ENCODE results near the gene THADA.
"Not testable (repeated sequence)": the region's sequence is repeated elsewhere in the genome, so short reads cannot be mapped to it uniquely, and the experiment has no call there.

THADA gene, protein sequence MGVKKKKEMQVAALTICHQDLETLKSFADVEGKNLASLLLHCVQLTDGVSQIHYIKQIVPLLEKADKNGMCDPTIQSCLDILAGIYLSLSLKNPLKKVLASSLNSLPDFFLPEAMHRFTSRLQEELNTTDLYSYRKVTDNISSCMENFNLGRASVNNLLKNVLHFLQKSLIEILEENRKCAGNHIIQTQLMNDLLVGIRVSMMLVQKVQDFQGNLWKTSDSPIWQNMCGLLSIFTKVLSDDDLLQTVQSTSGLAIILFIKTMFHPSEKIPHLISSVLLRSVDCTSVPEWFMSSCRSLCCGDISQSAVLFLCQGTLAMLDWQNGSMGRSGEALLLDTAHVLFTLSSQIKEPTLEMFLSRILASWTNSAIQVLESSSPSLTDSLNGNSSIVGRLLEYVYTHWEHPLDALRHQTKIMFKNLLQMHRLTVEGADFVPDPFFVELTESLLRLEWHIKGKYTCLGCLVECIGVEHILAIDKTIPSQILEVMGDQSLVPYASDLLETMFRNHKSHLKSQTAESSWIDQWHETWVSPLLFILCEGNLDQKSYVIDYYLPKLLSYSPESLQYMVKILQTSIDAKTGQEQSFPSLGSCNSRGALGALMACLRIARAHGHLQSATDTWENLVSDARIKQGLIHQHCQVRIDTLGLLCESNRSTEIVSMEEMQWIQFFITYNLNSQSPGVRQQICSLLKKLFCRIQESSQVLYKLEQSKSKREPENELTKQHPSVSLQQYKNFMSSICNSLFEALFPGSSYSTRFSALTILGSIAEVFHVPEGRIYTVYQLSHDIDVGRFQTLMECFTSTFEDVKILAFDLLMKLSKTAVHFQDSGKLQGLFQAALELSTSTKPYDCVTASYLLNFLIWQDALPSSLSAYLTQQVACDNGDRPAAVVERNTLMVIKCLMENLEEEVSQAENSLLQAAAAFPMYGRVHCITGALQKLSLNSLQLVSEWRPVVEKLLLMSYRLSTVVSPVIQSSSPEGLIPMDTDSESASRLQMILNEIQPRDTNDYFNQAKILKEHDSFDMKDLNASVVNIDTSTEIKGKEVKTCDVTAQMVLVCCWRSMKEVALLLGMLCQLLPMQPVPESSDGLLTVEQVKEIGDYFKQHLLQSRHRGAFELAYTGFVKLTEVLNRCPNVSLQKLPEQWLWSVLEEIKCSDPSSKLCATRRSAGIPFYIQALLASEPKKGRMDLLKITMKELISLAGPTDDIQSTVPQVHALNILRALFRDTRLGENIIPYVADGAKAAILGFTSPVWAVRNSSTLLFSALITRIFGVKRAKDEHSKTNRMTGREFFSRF (N-terminal part only)

DNA sequence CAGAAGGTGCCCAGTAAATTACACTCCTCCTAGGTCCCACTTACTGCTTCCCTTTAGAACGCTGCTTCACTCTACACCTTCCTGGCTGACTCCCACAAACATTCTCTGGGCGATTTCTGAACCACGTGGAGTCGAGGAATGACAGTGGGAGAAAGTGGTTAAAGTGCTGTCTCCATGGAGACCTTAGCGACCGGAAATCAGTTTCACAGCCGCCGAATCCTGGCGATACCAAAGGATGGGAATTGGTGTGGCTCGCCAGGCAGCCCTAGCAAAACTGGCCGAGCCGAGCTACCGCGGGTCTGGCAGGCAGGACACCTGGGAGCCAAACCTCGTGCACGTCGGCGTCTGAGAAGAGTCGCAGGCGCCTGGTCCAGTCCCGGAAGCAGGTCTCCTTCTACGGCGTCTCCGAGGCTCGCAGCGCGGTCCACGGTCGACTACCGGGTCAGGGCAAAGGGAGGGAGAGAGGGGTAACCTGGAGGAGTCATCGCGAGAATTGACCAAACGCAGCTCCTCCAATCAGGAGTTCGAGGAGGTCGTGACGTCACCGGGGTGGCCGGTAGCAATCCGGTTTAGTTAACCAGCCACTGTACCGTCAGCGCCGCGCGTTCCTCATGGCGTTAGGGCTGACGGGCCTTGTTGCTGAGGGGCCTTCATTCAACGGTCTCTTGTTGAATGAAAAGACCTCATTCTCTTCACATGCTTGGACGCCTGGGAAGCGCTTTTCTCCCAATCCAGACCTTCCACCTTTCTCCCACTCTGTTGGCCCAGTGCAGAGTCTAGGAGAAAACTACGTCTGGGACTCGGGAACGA, at the start of gene THADA:
Gene THADA, minus strand, starts transcription at position 436 of the 810 bp plus-strand sequence. CDS start 3,646 bp downstream, outside the sequence.
- peak; percentile 86 to 89 (median 88) for DNase-seq

DNA sequence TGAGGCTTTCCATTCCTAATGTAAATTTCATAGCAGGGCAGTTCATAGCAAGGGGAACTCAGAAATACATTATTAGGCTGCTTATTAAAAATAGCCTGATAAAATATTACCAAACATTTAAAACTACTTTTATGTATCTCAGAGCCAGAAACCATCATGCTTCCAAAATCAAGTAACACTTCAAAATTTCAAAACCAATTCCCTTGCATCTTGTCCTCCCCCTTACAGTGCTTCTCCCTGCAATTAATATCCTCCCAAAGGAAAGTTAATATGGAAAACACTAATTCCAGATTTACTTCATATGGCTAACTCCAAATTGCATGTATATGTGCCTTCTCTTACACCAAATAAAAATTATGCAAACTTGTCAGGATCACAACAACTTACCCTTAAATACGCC, 47.8 kb upstream of the THADA start:
- DNase-seq: no peak

DNA sequence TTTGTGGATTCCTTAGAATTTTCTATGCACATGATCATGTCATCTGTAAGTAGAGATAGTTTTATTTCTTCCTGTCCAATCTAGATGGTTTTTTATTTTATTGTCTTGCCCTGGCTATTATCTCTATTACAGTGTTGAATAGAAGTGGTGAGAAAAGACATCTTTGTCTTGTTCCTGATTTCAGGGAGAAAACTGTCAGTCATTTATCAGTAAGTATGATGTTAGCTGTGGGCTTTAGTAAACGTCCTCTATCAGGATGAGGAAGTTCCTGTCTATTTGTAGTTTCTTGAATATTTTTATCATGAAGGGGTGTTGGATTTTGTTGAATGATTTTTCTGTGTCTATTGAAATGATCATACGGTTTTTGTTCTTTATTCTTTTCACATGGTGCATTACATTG, 46.5 kb upstream of the THADA start:
- no peak for DNase-seq

DNA sequence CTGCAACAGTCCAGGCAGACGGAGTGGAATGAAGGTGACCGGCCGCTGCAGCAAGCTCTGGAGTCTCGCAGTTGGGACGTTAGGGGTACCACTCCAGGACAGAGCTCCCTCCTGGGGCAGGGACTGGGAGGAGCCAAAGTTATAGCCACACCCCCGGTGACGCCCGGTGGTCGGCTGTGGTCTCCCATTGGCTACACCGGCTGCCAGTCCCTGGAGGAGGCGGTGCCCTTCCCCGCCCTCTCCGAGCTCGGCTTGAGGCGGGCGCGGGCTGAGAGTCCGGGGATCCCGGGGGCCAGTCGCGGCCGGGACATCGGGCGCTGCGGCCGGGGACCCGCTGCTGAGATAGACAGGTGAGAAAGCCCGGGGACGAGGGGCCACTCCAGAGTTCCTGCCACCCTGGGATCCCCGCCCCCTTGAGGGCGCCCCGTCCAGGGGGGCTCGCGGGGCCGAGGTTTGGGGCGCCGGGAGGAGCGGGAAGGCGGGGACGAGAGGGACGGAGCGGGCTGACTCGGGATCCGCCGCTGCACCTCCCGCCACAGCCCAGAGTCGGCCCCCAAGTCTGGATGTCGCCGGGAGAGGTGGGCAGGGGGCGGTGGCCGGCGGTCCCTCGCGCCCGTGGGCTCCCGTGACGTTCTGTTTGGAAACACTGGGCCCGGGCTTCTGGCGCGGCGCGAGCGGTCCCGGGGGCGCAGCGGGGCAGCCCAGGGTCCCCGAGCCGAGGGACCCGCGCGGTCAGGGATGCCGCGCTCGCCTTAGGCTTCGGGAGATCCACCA, 41.4 kb upstream of the THADA start, which contains the start of gene PLEKHH2:
Gene PLEKHH2, plus strand, starts transcription at position 231 of the 774 bp plus-strand sequence. CDS start 7,414 bp downstream, outside the sequence.
- DNase-seq: peak; percentile 68 to 83 (median 76)

DNA sequence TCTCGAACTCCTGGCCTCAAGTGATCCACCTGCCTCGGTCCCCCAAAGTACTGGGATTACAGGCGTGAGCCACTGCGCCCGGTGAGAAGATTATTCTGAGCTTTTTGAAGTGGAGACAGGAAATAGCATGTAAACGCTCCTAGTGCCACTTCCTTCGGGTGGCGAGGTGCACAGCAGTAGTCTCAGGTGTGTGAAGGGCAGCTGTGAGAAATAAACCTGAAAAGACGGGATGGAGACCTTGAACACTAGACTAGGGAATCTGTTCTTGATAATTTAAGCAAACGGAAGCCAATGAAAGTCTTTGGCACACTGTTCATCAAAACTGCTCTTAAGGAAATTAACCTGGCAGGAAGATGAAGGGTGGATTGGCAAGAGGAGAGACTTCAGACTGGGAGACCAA, 40.8 kb upstream of the THADA start:
- DNase-seq: peak in 2 of 4 experiments; percentile 10 to 13

DNA sequence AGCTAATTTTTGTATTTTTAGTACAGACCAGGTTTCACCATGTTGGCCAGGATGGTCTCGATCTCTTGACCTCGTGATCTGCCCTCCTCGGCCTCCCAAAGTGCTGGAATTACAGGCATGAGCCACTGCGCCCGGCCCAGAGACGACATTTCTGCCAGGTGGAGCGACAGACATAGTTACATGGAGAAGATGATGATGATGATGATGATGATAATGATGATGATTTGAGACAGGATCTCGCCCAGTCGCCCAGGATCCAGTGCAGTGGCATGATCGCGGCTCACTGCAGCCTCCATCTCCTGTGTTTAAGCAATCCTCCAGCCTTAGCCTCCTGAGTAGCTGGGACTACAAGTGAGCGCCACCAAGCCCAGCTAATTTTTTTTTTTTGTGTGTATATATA, 40.3 kb upstream of the THADA start:
- not testable (repeated sequence) for DNase-seq

DNA sequence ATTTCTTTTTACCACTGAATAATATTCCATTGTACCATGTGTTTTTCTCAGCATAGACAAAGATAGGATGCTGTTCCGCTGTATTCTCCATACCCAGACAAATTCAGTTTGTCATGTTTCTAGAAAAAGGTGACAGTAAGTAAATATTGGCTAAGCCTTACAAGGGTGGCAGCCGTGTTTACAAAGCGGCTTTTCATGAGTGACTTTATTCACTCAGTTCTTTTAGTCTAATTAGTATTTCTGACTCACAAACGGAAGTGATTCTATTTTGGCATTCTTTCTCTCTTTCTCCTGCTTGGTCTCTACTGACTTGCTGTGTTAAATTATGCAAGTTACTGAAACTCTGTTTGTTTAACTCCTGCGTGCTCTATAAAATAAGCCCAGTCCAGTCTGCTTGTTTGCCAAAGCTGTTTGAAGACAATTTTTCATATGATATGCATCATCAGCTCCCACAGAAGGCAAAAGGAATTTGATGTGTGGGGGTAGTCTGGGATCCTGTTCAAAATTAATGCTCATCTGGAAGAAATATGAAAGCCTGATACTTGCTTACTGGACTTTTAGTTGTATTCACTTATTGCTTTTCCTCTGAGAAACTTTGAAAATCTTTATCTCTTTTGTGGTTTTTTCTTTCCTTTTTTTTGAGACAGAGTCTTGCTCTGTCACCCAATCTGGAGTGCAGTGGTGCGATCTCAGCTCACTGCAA, 38.9 kb upstream of the THADA start:
- no peak for DNase-seq

DNA sequence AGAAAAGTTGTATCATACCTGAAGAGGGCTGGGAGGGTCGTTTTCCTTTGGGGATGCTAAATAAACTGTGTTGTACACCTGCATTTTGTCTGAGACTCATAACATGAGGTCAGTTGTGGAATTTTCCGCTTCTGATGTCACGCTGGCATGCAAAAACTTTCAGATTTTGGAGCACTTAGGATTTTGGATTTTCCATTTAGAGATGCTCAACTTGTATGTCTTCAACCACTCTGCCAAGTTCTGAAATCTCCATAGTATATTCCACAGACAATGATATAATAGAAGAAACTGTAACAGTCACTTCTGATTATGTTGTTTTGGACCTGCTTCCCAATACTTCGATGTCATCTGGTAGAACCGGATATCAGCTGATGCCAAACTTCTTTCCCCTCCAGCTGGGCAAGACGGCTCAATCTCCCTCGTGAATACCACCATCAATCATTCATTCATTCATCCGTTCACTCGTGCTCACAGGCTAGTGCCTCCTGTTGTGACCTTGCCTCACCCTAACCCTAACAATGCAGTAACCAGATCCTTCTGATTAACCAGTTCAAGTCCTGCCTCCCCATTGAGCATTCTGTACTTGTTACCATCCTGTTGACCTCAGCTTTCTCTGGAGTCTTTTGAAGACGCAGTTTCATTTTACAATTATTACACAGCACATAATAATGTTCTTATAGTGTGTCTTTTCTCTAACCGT, 35.9 kb upstream of the THADA start:
- no peak for DNase-seq

DNA sequence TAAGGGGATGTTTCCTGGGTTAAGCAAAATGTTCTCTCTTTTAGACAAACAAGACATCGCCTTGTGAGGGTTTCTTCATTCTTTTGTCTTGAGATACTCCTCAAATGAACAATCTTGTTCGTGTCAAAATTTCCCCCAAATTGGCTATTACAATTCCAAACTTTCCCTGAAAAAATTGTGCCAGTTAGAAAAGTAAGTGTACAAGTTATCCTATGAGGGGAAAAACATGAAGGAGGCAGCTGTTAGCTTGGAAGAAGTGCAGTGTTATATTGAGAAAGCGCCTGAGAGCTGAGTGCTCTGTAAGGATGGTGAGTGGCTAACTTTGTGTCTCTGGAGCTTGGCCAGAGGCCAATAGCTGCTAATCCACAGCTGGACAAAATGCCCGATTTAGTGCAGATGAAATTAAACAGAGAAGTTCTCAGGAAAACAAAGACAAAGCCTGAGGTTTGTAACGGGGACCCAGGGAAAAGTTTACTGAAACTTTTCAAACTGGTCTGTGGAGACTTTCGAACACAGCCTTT, 27.2 kb upstream of the THADA start:
- DNase-seq: no peak

DNA sequence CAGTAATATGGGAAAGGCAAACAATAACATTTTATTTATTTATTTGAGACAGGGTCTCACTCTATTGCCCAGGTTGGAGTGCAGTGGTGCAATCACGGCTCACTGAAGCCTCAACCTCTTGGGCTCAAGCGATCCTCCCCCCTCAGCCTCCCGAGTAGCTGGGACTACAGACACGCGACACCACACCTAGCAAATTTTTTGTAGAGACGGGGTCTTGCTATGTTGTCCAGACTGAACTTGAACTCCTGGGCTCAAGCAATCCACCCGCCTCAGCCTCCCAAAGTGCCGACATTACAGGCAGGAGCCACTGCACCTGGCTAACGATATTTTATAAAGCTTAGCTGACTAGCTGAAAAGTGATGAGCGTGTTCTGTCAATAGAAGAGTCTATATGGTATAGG, 23.7 kb upstream of the THADA start:
- no peak for DNase-seq

DNA sequence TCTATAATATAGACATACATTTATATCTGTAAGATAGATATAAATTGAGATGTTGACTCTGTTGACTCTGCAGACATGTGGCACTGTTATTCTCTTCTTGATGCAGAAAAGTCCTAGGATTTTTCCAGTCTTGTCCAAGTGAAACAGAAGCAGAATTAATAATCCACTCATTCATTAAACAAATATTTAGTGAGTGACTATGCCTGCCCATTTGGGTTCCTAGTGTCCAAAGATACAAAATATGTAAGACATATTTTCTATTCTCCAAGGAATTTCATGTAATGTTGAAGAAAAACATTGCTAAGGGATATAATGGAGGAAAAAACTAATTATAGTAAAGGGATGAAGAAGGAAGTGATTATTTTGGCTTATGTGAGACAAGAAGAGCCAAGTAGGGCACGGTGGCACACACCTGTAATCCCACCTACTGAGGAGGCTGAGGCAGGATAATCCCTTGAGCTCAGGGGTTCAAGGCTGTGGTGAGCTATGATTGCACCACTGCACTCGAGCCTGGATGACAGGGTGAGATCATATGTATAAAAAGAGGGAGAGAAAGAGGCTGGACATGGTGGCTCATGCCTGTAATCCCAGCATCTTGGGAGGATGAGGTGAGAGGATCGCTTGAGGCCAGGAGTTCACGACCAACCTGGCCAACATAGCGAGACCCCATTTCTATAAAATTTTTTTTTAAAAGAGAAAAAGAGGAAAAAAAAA, 21.3 kb upstream of the THADA start:
- DNase-seq: no peak

DNA sequence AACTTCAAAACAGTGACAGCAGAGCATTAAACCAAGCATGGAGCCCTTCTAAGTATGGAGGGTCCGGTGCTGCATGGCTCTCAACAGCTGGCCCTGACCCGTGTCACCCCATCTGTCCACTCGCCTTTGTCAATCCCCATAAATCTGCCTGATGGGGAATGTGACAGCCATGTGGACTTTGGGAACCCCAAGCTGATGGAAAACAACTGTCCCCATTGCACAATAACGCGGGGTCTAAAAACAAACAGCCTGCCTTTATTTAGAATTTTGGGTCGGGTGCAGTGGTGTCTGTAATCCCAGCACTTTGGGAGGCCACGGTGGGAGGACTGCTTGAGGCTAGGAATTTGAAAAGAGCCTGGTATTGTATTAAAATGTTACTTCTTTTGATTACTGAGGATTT, 17.1 kb upstream of the THADA start:
- no peak for DNase-seq

DNA sequence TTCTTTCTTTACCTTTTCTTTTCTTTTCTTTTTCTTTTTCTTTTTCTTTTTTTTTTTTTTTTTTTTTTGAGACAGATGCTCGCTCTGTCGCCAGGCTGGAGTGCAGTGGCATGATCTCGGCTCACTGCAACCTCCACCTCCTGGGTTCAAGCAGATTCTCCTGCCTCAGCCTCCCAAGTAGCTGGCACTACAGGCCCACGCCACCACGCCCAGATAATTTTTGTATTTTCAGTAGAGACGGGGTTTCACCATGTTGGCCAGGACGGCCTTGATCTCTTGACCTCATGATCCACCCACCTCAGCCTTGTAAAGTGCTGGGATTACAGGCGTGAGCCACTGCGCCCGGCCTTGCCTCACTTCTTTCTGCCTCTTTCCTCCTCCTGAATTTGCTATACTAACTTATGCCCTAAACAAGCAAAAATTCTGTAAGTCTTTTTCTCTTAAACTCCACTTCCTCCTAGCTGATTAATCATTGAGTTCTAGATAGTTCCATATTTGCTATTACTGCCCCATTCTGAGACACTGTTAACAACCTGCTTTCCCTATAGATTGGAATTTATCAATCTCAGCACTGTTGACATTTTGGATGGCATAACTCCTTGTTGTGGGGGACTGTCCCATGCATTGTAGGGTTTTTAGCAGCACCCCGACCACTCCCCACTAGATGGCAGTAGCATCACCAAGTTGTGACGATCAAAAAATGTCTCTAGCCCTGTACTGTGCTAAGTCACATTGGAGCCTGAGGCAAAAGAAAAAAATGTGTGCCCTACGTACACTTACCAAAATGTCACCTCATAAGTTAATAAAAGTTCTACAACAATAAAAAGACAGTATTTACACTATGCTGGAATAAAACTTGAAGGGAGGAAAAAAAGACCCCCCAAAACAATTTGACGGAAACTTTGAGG, 16.4 kb upstream of the THADA start:
- peak; percentile 19 to 44 (median 24) for DNase-seq

DNA sequence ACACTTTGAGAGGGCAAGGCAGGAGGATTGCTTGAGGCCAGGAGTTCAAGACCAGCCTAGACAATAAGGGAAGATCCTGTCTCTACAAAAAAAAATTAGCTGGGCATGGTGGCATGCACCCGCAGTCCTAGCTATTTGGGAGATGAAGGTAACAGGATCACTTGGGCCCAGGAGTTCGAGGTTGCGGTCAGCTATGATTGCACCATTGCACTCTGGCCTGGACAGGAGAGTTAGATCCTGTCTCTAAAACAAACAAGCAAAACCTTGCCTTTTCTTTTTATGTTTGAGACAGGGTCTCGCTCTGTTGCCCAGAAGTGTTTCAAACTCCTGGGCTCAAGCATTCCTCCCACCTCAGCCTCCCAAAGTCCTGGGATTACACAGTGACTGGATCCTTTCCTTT, 14.5 kb upstream of the THADA start:
- no peak for DNase-seq

DNA sequence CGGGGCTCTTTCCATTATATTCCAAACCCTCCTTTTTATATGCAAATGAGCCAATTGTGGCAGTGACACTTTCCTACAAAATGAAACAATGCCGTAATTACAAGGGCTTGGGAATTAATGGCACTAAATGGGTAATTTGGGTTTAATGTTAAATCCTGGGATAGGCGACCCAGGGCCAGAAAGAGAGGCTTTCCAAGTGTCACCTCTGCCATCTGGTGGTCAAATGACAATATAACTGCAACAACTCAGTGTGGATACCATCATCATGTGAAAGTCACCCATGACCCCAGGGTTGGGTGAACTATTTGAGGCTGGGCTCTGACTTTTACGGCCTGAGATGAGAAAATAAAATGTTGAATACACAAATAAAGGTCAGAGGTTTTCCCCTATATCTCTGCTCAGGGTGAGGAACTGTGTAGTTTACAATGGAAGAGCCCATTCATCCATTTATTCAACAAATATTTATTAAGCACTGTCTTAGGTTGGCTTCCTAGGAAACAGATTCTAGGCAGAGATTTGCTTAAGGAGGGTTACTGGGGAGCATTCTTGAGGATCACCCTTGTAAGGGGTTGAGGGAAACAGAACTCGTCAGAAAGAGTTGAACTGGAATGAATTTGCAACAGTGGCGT, 13.6 kb upstream of the THADA start:
- no peak for DNase-seq

DNA sequence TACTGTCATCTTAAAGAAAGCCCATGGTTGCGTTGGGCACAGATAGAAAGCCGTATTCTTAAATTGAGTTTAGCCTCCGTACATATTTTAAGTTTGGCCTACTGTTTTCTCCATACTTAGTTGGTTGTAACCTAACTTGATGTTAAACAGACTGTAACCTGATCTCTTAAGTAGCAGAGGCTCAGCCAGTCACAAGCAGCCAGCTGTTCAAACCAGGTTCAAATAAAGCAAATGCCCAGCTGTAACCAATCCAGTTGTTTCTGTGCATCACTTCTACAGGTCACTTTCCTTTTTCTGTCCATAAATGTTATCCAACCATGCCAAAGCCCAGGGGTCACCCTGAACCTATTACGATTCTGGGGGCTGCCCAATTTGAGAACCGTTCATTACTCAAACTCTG, 10.0 kb upstream of the THADA start:
- DNase-seq: no peak

DNA sequence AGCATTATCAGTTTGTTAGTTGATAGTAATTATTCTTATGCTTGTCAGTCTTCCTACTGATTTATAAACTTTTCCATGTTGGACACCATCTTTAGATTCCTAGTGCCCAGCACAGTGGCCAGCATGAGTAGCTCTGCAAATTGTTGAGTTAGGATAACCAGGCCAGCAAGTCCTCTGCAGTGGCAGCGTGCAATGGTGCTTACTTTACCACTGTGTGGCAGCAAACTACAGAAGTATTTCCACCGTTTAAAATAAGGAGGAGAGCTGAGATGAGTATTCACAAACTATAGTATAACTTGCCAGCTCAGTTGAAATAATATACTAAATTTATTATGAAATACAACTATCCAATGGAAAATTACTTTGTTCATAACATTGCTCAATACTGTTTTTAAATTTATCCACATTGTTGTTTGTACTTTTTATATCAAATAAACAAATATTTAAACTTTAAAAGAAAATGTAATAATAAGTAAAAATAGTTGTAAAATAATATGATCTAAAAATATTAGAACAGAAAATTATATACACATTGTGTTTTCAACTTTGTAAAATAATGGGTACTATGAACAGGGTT, 9.3 kb upstream of the THADA start:
- peak in 1 of 4 experiments; percentile 9 for DNase-seq

All from activated naive CD4-positive, alpha-beta T cell (primary cell).